GM18867 (cell line): ENCODE data around the gene EDN1.

Experiments
- ATAC-seq: cut with Tn5 transposase; IDR thresholded peaks from one replicate; pipeline ENCODE4 v1.9.1; 2021; ENCODE audit warnings: mild to moderate bottlenecking, moderate library complexity; ENCODE audit not compliant: unreplicated experiment

EDN1 gene

GRCh38 chr6:12289933-12290820, at the start of gene EDN1:
EDN1 (plus strand) TSS chr6:12290361; CDS start chr6:12290630, 269 bp downstream.
- peak; percentile 81 for ATAC-seq

- ATAC-seq, result no peak
Measured at GRCh38 chr6:12241493-12242175, 48.5 kb upstream of the EDN1 start.

GRCh38 chr6:12243169-12243568, 47.0 kb upstream of the EDN1 start:
- ATAC-seq, result no peak

GRCh38 chr6:12245360-12245759, 44.8 kb upstream of the EDN1 start:
- no peak for ATAC-seq

GRCh38 chr6:12245763-12246718, 44.1 kb upstream of the EDN1 start:
- no peak for ATAC-seq

GRCh38 chr6:12246900-12247299, 43.3 kb upstream of the EDN1 start:
- ATAC-seq, result no peak

- no peak for ATAC-seq
Measured at GRCh38 chr6:12249541-12250382, 40.4 kb upstream of the EDN1 start.

- no peak for ATAC-seq
Measured at GRCh38 chr6:12250383-12250770, 39.8 kb upstream of the EDN1 start.

- ATAC-seq, result no peak
Measured at GRCh38 chr6:12254210-12254609, 36.0 kb upstream of the EDN1 start.

- no peak for ATAC-seq
Measured at GRCh38 chr6:12258191-12258590, 32.0 kb upstream of the EDN1 start.

- no peak for ATAC-seq
Measured at GRCh38 chr6:12258591-12259075, 31.5 kb upstream of the EDN1 start.

- ATAC-seq, result no peak
Measured at GRCh38 chr6:12260458-12261093, 29.6 kb upstream of the EDN1 start.

- ATAC-seq, result no peak
Measured at GRCh38 chr6:12261502-12261901, 28.7 kb upstream of the EDN1 start.

GRCh38 chr6:12262236-12263061, 27.7 kb upstream of the EDN1 start:
- no peak for ATAC-seq

GRCh38 chr6:12263403-12263802, 26.8 kb upstream of the EDN1 start:
- ATAC-seq, result no peak

- no peak for ATAC-seq
Measured at GRCh38 chr6:12264671-12265070, 25.5 kb upstream of the EDN1 start.

- no peak for ATAC-seq
Measured at GRCh38 chr6:12265296-12265695, 24.9 kb upstream of the EDN1 start.

- no peak for ATAC-seq
Measured at GRCh38 chr6:12265791-12266190, 24.4 kb upstream of the EDN1 start.

- no peak for ATAC-seq
Measured at GRCh38 chr6:12266571-12266970, 23.6 kb upstream of the EDN1 start.
